Measurements from ENCODE around the gene GULP1.

DNA sequence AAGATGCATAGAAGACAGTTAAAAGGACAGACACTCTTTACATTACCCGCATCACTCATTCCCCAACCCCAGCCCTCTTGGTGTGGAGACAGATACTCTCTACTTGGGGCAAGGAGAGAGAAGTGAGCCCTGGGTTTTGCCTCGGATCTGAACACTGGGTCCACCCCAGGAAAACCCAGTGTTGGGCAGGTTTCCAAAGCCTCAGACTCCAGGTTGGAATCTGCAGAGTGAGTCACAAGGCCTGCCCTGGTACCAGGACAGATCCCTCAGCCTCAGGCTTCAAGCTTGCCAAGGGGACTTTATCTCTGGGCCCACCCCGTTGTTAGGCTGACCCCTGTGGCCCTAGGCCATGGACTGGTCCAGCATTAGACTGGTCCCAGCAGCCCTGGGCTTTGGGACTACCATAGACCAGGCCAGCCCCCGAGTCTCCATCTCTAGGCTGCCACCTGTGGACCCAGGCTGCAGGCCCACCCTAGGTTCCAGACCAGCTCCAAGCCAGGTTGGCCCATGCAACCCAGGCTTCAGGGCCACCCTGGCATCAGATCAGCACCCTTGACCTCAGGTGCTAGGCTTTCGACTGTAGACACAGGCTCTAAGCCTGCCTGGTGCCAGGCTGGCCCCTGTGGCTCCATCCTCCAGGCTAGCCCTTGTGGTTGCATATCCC is 112.8 kb downstream of the GULP1 start:
- TF ChIP-seq, protein P1, sequence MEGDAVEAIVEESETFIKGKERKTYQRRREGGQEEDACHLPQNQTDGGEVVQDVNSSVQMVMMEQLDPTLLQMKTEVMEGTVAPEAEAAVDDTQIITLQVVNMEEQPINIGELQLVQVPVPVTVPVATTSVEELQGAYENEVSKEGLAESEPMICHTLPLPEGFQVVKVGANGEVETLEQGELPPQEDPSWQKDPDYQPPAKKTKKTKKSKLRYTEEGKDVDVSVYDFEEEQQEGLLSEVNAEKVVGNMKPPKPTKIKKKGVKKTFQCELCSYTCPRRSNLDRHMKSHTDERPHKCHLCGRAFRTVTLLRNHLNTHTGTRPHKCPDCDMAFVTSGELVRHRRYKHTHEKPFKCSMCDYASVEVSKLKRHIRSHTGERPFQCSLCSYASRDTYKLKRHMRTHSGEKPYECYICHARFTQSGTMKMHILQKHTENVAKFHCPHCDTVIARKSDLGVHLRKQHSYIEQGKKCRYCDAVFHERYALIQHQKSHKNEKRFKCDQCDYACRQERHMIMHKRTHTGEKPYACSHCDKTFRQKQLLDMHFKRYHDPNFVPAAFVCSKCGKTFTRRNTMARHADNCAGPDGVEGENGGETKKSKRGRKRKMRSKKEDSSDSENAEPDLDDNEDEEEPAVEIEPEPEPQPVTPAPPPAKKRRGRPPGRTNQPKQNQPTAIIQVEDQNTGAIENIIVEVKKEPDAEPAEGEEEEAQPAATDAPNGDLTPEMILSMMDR (IDR thresholded peaks at IDR 0.05; ENCODE audit: insufficient read depth, low read length), result no peak
- TF ChIP-seq POLR2AphosphoS5 (IDR thresholded peaks at IDR 0.05; ENCODE audit: low read depth) (no peak), SPI1 (IDR thresholded peaks at IDR 0.05; ENCODE audit: borderline replicate concordance, low read depth) (no peak), GABPA (IDR thresholded peaks at IDR 0.05; ENCODE audit: low read depth) (no peak)
- TF ChIP-seq, protein P2, sequence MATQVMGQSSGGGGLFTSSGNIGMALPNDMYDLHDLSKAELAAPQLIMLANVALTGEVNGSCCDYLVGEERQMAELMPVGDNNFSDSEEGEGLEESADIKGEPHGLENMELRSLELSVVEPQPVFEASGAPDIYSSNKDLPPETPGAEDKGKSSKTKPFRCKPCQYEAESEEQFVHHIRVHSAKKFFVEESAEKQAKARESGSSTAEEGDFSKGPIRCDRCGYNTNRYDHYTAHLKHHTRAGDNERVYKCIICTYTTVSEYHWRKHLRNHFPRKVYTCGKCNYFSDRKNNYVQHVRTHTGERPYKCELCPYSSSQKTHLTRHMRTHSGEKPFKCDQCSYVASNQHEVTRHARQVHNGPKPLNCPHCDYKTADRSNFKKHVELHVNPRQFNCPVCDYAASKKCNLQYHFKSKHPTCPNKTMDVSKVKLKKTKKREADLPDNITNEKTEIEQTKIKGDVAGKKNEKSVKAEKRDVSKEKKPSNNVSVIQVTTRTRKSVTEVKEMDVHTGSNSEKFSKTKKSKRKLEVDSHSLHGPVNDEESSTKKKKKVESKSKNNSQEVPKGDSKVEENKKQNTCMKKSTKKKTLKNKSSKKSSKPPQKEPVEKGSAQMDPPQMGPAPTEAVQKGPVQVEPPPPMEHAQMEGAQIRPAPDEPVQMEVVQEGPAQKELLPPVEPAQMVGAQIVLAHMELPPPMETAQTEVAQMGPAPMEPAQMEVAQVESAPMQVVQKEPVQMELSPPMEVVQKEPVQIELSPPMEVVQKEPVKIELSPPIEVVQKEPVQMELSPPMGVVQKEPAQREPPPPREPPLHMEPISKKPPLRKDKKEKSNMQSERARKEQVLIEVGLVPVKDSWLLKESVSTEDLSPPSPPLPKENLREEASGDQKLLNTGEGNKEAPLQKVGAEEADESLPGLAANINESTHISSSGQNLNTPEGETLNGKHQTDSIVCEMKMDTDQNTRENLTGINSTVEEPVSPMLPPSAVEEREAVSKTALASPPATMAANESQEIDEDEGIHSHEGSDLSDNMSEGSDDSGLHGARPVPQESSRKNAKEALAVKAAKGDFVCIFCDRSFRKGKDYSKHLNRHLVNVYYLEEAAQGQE (IDR thresholded peaks at IDR 0.05; ENCODE audit: insufficient replicate concordance, low read depth), result no peak
